K562 treated with DMSO at 1 percent for 12 hours (cell line): Measurements from ENCODE around the gene OTUD5. TPM values are rescaled to one million over a fixed set of nuclear protein-coding genes. Genes with fewer than 3 reads are reported as not detected.

Experiments
- total RNA-seq: library from RNA; unstranded; fragments of 300-600 nt; gene quantifications from 2 replicates; pipeline ENCODE4 v1.2.3, GENCODE V29; 2022; ENCODE audit not compliant: insufficient read depth

OTUD5 gene, protein sequence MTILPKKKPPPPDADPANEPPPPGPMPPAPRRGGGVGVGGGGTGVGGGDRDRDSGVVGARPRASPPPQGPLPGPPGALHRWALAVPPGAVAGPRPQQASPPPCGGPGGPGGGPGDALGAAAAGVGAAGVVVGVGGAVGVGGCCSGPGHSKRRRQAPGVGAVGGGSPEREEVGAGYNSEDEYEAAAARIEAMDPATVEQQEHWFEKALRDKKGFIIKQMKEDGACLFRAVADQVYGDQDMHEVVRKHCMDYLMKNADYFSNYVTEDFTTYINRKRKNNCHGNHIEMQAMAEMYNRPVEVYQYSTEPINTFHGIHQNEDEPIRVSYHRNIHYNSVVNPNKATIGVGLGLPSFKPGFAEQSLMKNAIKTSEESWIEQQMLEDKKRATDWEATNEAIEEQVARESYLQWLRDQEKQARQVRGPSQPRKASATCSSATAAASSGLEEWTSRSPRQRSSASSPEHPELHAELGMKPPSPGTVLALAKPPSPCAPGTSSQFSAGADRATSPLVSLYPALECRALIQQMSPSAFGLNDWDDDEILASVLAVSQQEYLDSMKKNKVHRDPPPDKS
- total RNA-seq, result 63.6 and 90.5 TPM in 2 replicates

DNA sequence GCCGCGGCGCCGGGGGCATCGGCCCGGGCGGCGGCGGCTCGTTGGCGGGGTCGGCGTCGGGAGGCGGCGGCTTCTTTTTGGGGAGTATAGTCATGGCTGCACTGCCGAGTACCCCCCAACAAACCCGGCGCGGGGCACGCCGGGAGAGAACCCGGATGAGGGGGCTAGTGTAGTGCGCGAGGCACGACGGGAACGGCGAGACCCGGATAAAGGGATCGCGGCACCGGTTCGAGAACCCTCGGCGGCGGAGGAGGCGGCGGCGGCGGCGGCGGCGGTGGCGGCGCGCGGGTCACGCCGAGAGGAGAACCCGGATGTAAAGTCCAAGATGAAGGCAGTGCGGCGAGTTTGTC is at the start of gene OTUD5:
Gene OTUD5 (minus strand): TSS at position 131 of the 350 bp plus-strand sequence. CDS start 37 bp downstream, at position 94.

DNA sequence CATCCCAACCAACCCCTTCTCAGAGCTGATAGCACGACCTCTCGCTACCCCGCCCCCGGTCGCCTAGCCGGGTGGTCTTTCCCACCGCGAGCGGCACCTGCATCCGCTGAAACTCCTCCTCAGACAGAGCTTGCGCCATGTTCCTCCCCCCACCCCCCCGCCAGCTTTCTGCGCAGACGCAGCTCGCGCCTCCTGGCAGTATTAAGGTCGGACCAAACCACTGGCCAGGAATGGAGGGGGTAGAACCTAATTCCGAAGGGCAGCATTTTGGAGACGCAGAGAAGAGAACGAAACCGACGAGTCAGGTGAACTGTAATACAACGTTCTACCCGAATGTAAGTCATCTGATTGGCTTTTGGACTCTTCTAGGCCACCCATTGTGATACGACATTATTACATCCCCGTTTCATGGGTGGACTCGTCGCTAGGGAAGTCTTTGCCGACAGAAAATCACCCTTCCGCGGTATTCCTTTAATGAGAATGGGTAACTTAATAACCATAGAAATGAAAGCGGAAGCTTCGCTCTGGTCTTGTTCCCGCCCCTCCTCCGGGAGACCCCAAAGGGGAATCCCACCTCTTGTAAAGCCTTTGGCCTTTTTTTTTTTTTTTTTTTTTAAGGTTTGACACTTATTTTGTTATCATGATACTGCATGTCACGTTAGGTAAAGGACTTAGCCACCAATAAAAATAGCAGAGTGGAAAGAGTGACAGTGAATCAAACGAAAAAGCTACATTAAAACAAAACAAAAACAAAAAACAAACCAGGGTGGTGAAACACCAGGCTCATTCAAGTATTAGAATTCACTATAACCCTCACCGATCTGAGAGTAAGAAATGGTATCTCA is 44.9 kb upstream of the OTUD5 start, which contains the start of gene GRIPAP1:
Gene GRIPAP1 (minus strand): TSS at position 174 of the 845 bp plus-strand sequence. CDS start 35 bp downstream, at position 139.

GRCh38 chrX:48971249-48972219 is 14.1 kb upstream of the OTUD5 start, which contains the start of gene KCND1:
TSS of gene KCND1 (minus strand) at chrX:48971844. CDS start at chrX:48970271, 1,573 bp downstream.

DNA sequence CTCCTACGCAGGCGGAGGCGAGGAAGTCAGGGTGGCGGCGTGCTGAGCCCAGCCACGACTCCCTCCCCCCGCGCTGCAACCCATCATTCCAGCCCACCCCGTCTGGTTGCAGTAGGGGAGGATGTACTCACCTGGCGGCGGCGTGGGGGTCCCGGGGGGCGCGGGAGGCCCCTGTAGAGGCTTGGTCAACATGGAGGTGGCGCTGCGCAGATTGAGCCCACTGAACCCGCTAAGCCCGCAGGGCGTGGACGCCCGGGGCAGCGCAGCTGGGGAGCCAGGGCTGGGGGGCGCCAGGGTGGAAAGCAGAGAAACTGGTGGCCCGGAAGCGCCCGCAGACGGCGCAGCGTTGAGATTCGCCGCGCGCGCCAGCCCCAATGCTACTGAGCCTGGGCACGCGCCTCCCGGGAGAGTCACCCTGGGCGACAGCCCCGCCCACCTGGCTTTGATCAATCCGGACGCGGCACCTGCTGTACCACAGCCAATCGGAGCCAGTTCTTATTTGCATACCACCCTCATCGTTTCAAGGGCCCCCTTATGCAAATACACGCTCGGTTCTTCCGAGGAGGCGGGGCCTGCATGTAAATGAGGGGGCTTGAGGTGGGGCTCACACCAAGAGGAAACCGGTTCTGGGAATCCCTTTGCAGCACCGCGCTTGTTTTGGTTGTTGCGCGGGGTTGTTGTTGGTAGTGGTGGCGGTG is 38.6 kb downstream of the OTUD5 start, which contains the start of gene PIM2:
Gene PIM2 (minus strand): TSS at position 382 of the 698 bp plus-strand sequence. CDS start 190 bp downstream, at position 192.

DNA sequence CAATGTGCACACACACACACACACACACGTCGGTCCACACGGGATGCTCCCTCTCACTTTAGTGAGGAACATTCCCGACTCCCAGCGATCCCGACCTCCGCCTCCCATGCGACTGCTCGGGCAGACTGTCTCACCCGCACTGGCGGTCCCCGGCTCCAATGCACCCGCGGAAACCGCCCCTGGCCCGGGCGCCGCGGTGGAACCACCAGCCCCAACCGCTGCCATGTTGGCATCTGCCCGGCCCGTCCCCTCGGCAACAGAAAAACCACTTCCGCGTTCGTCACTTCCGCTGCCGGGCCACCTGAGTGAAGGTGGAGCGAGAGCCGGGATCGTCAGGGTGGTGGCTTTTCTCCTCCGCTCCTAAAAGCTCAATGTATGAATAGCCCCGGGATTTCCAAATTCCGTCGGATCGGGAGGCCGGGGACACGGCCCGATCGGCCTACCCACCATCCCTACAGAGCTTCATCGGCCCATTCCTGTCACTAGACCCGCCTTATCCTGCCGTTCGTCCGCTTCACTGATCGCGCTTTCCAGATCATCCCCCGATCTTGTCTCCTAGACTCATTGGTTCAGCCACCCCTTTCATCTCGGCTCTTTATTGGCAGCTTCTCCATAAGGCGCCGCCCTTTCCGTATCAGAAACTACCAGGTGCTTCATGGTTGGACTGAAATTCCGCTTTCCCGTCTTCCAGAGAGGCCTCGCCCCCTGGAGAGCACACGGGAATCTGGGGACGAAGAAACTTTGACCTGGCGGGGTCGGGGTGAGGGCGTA is 45.8 kb downstream of the OTUD5 start, which contains the start of gene SLC35A2:
Gene SLC35A2 (minus strand): TSS at position 235 of the 771 bp plus-strand sequence. CDS start 10 bp downstream, at position 225.

GRCh38 chrX:48897625-48898306 is 59.6 kb downstream of the OTUD5 start, which contains the start of the genes PQBP1 and TIMM17B:
TSS of gene PQBP1 (plus strand) at chrX:48897930. CDS start at chrX:48898510, 580 bp downstream.
TSS of gene TIMM17B (minus strand) at chrX:48897768. CDS start at chrX:48897749, 19 bp downstream.

Other genes starting within 250 kb of the OTUD5 start
- 3.2 TPM in 1 of 2 replicates, not detected in the other for gene GLOD5, start 195.9 kb downstream of the OTUD5 start, total RNA-seq
- gene GATA1, start 171.0 kb downstream of the OTUD5 start, total RNA-seq, result 100 and 117 TPM in 2 replicates
- gene HDAC6, start 155.5 kb downstream of the OTUD5 start, total RNA-seq, result 35.2 and 94.4 TPM in 2 replicates
- gene ERAS, start 131.1 kb downstream of the OTUD5 start, total RNA-seq, result not detected in 2 replicates
- gene PCSK1N, start 122.0 kb downstream of the OTUD5 start, total RNA-seq, result 1.3 TPM in 1 of 2 replicates, not detected in the other
- gene TIMM17B, start 59.8 kb downstream of the OTUD5 start, total RNA-seq, result 195 and 296 TPM in 2 replicates
- gene PQBP1, start 59.7 kb downstream of the OTUD5 start, total RNA-seq, result 213 and 271 TPM in 2 replicates
- 31.7 and 33.0 TPM in 2 replicates for gene SLC35A2, start 46.0 kb downstream of the OTUD5 start, total RNA-seq
- gene PIM2, start 38.6 kb downstream of the OTUD5 start, total RNA-seq, result 149 and 220 TPM in 2 replicates
- gene KCND1, start 14.2 kb upstream of the OTUD5 start, total RNA-seq, result 2.6 and 7.0 TPM in 2 replicates
- 19.6 and 36.3 TPM in 2 replicates for gene GRIPAP1, start 44.7 kb upstream of the OTUD5 start, total RNA-seq
- 20.3 and 40.7 TPM in 2 replicates for gene TFE3, start 85.8 kb upstream of the OTUD5 start, total RNA-seq
- 2.7 and 7.2 TPM in 2 replicates for gene CCDC120, start 101.4 kb upstream of the OTUD5 start, total RNA-seq
- gene PRAF2, start 116.4 kb upstream of the OTUD5 start, total RNA-seq, result 4.3 and 5.9 TPM in 2 replicates
- 105 and 118 TPM in 2 replicates for gene WDR45, start 122.3 kb upstream of the OTUD5 start, total RNA-seq
- 42.1 and 46.3 TPM in 2 replicates for gene GPKOW, start 166.1 kb upstream of the OTUD5 start, total RNA-seq
- 3.8 and 7.6 TPM in 2 replicates for gene MAGIX, start 205.2 kb upstream of the OTUD5 start, total RNA-seq
- gene PLP2, start 214.3 kb upstream of the OTUD5 start, total RNA-seq, result 196 and 259 TPM in 2 replicates
- gene PRICKLE3, start 228.8 kb upstream of the OTUD5 start, total RNA-seq, result 20.3 and 35.1 TPM in 2 replicates
- gene SYP, start 242.6 kb upstream of the OTUD5 start, total RNA-seq, result 1.0 TPM in 1 of 2 replicates, not detected in the other